Left ventricle myocardium inferior (tissue), 1 donor: ENCODE measurements around the gene ACOXL. TPM values are rescaled to one million over a fixed set of nuclear protein-coding genes. Genes with fewer than 3 reads are reported as not detected.
"Not testable (repeated sequence)": the region's sequence is repeated elsewhere in the genome, so short reads cannot be mapped to it uniquely, and the experiment has no call there.

Experiments used
- DNase-seq: peaks from one replicate; pipeline ENCODE4 v3.0.0-alpha.2; 2020
- H3K27ac ChIP-seq: fragments of 200-600 bp; replicated peaks from 2 replicates; pipeline ENCODE4 v1.8.0; 2021
- H3K27me3 ChIP-seq: fragments of 200-600 bp; 2 replicates; pipeline ENCODE4 v1.8.0; 2021; ENCODE audit warnings: low read depth
- H3K36me3 ChIP-seq: fragments of 200-600 bp; 2 replicates; pipeline ENCODE4 v1.8.0; 2021
- H3K4me1 ChIP-seq: fragments of 200-600 bp; 2 replicates; pipeline ENCODE4 v1.8.0; 2021
- H3K4me3 ChIP-seq: fragments of 200-600 bp; 2 replicates; pipeline ENCODE4 v1.8.0; 2021; ENCODE audit warnings: mild to moderate bottlenecking, moderate library complexity
- H3K9me3 ChIP-seq: fragments of 200-600 bp; replicated peaks from 2 replicates; pipeline ENCODE4 v1.8.0; 2021
- intact Hi-C: fragments of 100-400 bp; cut with micrococcal nuclease; formaldehyde crosslinking; loops from one replicate; pipeline ENCODE4 v1.11.0; 2022
- total RNA-seq: library from RNA; stranded (reverse); fragmentation: NEBNext Ultra II Directional; extraction: Animal tissue kit (Norgen Biotek cat#: 25700); gene quantifications from one replicate; pipeline ENCODE4 v1.2.1, GENCODE V29; 2021
- TF ChIP-seq, protein P1 (sequence below): fragments of 200-600 bp; IDR thresholded peaks from 2 replicates; pipeline ENCODE4 v1.8.0; 2021; ENCODE audit warnings: antibody characterized with exemption, mild to moderate bottlenecking, borderline replicate concordance
- donor health status: DM: no; HTN: yes; CAD: no; lungs with severe emphysema.

Gene ACOXL
- total RNA-seq, 1 donor from 2014 or later: not detected

DNA sequence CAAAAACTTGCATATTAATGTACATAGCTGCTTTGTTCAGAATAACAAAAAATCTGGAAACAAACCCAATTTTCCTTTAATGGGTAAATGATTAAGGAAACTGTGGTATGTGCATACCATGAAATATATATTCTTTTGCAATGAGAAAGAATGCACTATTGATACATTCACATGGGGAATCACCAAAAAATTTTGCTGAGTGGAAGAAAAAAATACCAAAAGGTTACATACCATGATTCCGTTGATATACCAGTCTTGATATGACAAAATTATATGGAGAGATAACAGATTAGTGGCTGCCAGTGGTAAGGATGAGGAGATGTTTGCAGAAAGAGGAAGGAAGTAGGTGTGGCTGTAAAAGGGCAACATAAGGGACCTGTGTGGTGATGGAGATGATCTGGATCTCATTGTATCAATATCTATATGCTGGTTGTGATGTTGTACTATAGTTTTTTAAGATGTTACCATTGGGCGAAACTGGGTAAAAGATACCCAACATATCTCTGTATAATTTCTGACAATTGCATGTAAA is 333.8 kb downstream of the ACOXL start:
- no peak for DNase-seq
- H3K9me3 ChIP-seq: peaks cover 6% of the 10 kb centered on the region
- H3K4me3 ChIP-seq: no peak overlapping the region
- TF ChIP-seq, protein P1, sequence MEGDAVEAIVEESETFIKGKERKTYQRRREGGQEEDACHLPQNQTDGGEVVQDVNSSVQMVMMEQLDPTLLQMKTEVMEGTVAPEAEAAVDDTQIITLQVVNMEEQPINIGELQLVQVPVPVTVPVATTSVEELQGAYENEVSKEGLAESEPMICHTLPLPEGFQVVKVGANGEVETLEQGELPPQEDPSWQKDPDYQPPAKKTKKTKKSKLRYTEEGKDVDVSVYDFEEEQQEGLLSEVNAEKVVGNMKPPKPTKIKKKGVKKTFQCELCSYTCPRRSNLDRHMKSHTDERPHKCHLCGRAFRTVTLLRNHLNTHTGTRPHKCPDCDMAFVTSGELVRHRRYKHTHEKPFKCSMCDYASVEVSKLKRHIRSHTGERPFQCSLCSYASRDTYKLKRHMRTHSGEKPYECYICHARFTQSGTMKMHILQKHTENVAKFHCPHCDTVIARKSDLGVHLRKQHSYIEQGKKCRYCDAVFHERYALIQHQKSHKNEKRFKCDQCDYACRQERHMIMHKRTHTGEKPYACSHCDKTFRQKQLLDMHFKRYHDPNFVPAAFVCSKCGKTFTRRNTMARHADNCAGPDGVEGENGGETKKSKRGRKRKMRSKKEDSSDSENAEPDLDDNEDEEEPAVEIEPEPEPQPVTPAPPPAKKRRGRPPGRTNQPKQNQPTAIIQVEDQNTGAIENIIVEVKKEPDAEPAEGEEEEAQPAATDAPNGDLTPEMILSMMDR: no peak
- no peak overlapping the region for H3K27ac ChIP-seq
- intact Hi-C loops: no loop called here
- H3K27me3 ChIP-seq: no peaks in the 10 kb centered on the region
- no peaks in the 10 kb centered on the region for H3K36me3 ChIP-seq
- no peaks in the 10 kb centered on the region for H3K4me1 ChIP-seq

DNA sequence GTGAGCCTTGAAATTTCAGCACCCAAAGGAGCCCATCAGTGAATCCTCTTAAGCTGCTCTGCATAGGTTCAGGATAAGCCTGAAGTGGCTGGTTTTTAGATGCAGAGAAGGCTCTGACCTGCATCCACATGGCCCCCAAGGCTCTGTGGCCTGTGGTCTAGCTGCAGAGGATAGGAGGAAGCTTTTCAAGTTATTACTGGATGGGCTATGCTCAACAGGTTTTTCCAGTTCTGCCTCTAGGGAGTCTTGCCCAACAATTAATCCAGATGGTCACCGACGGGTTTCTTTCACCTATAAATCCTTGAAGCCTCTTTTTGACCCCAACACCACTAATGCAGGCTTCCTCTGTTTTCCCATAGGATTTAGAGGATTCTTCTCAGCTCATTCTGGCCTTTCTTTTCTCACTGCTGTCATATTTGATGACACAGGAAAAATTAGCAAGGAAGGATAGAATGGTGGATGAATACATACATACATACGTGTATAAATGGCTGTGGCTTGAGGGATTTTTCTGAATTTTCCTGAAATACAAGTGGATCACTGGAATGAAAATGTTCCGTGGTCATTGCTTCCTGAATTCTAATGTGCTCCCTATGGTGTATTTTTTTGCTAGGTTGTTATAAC is 336.2 kb downstream of the ACOXL start:
- no peak overlapping the region for H3K27ac ChIP-seq
- H3K4me3 ChIP-seq: no peak overlapping the region
- no peaks in the 10 kb centered on the region for H3K36me3 ChIP-seq
- H3K9me3 ChIP-seq: peaks cover 3% of the 10 kb centered on the region
- H3K4me1 ChIP-seq: peaks cover 12% of the 10 kb centered on the region
- TF ChIP-seq, protein P1: no peak
- intact Hi-C loops: no loop called here
- no peak for DNase-seq
- H3K27me3 ChIP-seq: no peaks in the 10 kb centered on the region

DNA sequence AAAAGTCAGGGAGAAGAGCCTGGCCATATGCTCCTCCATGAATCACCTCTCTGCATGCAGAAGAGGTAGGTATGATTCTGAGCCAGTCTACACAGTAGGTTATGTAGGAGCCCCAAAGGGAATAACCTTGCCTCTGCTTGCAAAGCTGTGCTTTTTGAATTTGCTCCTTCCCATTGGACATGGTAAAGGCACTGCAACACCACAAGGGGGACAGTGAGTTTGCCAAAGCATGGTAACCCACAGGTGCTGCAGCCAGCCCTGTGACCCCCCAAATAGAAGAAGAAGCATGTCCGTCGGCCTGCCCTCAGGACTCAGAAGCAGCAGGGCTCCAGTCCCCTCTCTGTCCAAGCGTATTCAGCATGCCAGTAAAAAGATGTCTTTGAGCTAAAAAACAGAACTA is 337.3 kb downstream of the ACOXL start:
- Histone ChIP-seq H3K27me3 (no peaks in the 10 kb centered on the region), H3K4me3 (no peak overlapping the region), H3K36me3 (no peaks in the 10 kb centered on the region), H3K9me3 (peaks cover 12% of the 10 kb centered on the region), H3K27ac (no peak overlapping the region), H3K4me1 (peaks cover 12% of the 10 kb centered on the region)
- DNase-seq: no peak
- TF ChIP-seq, protein P1: no peak
- intact Hi-C loops: no loop called here

DNA sequence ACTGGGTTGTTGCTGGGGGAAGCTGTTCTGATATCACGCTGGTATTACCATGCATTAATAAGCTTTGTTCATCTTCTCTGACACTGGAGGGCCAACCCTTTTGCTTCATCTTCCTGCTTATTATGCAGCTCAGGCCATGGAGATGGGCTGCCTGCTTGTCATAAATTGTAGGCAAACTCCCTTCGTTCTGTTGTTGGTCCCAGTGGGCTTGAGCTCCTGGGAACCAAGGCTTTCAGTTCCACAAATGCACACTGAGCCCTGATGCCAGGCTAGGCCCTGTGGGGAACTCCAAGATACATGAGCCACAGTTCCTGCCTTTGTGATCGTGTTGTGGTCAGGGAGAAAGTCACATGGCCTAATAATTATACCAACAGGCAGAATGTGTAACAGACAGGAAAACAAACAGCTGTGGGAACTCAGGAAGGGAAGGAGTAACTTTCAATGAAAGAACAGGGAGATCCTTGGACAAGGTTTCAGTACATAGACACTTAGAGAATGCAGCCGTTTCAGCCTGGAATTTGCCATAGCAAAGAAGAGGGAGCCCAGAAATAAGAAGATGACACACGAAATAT is 339.3 kb downstream of the ACOXL start:
- TF ChIP-seq, protein P1: no peak
- intact Hi-C loops: no loop called here
- Histone ChIP-seq H3K27me3 (no peaks in the 10 kb centered on the region), H3K4me1 (peaks cover 12% of the 10 kb centered on the region), H3K4me3 (no peak overlapping the region), H3K36me3 (no peaks in the 10 kb centered on the region), H3K9me3 (peaks cover 24% of the 10 kb centered on the region), H3K27ac (peak overlapping the region; percentile 56)
- no peak for DNase-seq

DNA sequence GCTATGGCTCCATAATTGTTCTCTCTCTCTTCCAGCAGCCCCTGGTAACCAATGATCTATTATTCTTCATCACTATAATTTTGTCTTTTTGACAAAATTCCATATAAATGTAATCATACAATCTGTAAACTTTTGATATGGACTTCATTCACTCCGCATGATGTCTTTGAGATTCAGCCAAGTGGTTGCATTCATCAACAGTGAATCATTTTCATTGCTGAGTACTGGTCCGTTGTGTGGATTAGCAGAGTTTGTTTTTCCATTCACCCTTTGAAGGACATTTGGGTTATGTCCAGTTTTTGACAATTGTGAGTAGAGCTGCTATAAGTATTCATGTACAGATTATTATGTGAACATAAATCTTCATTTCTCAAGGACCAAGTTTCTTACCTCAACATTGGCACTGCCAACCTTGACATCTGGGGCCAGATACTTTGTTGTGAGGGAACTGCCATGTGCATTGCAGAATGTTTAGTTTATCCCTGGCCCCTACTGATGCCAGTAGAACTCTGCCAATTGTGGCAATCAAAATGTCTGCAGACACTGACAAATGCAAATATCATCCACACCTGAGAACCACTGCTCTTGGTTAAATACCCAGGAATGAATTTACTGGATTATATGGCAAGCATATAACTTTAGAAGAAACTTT is 340.0 kb downstream of the ACOXL start:
- Histone ChIP-seq H3K4me1 (peaks cover 12% of the 10 kb centered on the region), H3K36me3 (no peaks in the 10 kb centered on the region), H3K27ac (peak overlapping the region; percentile 56), H3K4me3 (no peak overlapping the region), H3K9me3 (peaks cover 24% of the 10 kb centered on the region), H3K27me3 (no peaks in the 10 kb centered on the region)
- intact Hi-C loops: no loop called here
- DNase-seq: no peak
- TF ChIP-seq, protein P1: no peak

DNA sequence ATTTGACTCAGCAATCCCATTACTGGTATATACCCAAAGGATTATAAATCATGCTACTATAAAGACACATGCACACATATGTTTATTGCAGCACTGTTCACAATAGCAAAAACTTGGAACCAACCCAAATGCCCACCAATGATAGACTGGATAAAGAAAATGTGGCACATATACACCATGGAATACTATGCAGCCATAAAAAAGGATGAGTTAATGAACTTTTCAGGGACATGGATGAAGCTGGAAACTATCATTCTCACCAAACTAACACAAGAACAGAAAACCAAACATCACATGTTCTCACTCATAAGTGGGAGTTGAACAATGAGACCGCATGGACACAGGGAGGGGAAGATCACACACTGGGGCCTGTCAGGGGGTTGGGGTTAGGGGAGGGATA is 350.3 kb downstream of the ACOXL start:
- H3K4me1 ChIP-seq, intact Hi-C loops, H3K27ac ChIP-seq, H3K36me3 ChIP-seq, H3K9me3 ChIP-seq, H3K4me3 ChIP-seq, DNase-seq: not testable (repeated sequence)
- peaks cover 22% of the 10 kb centered on the region for H3K27me3 ChIP-seq
